Brain pericyte (primary cell): ENCODE measurements around the gene RNU6-9.
"Not testable (repeated sequence)": the region's sequence is repeated elsewhere in the genome, so short reads cannot be mapped to it uniquely, and the experiment has no call there.

Experiments used
- DNase-seq: peaks from one replicate; pipeline ENCODE4 v3.0.0-alpha.2; 2012; ENCODE audit warnings: low read depth, low spot score

The RNU6-9 gene

DNA sequence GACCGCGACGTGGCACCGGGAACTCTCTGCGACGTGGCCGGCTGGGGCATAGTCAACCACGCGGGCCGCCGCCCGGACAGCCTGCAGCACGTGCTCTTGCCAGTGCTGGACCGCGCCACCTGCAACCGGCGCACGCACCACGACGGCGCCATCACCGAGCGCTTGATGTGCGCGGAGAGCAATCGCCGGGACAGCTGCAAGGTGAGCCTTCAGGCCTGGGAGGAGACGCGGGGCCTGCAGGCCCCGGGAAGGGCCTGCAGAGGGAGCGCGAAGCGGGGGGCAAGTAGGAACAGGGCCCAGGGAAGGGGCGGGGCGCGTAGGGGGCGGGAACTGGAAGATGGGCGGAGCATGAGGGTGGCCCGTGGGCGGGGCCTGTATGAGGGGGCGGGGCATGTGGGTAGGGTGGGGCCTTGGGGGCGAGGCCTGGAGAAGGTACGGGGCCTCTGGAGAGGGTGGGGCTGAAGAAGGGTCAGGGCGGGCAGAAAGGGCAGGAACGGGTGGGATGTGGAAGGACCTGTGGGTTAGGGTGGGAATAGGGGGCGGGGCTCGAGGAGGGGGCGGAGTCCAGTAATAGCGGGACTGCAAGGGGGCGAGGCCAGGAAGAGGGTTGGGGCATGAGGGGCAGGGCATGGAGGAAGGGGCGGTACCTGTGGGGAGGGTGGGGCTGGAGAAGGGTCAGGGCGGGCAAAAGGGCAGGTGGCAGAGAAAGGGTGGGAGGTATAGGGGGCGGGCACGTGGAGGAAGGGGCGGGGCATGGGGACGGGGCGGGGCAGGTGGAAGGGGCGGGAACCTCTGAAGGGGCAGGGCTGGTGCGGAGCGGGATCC is 31.3 kb upstream of the RNU6-9 start:
- DNase-seq, result no peak

DNA sequence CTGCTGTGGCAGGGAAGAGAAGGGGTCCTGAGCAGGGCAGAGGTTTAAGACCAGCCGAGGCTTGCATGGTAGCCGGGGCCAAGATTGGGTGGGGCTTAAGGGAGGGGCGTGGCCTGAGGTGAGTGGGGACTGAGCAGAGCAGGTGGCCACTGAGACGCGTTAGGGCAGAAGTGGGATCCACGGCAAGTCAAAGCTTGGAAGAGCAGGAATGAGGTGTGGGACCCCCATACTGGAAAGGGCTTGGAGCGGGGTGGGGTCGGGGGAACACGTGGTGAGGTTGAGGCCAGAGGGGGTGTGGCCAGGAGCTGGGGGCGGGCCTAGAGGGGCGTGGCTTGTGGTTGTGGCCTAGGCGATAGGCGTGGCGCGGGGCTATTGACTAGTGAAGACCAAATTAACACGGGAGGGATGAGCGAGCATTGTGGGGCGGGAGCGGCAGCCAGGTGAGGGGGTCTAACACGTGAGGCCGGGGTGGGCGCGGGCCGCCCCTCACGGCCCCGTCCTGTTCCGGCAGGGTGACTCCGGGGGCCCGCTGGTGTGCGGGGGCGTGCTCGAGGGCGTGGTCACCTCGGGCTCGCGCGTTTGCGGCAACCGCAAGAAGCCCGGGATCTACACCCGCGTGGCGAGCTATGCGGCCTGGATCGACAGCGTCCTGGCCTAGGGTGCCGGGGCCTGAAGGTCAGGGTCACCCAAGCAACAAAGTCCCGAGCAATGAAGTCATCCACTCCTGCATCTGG is 30.5 kb upstream of the RNU6-9 start:
- no peak for DNase-seq

DNA sequence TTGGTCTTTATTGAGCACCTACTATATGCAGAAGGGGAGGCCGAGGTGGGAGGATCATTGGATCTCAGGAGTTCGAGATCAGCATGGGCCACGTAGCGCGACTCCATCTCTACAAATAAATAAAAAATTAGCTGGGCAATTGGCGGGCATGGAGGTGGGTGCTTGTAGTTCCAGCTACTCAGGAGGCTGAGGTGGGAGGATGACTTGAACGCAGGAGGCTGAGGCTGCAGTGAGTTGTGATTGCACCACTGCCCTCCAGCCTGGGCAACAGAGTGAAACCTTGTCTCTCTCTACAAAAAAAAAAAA is 30.0 kb upstream of the RNU6-9 start:
- no peak for DNase-seq

- DNase-seq, result no peak
Observed at GRCh38 chr19:866769-867300, 26.4 kb upstream of the RNU6-9 start.

DNA sequence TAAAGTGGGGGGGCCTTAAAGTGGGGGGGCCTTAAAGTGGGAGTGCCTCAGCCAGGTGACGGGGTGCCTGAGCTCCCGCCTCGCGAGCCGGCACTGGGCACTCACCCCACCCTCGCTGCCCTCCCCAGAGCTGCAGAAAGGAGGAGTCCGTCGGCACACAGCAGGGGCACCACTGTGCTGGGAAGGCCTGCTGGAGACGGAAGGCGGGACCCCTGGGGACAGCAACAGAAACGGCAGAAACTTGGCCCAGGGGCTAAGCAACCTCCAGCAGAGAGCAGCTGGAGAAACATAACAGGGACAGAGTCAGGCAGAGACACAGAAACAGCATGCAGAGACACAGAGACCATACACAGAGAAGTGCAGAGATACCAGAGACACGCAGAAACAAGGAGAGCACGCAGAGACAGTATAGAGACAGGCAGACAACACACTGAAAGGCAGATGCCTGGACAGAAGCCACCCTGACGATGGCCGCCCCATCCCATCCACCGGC is 25.9 kb upstream of the RNU6-9 start:
- DNase-seq, result peak; percentile 92

DNA sequence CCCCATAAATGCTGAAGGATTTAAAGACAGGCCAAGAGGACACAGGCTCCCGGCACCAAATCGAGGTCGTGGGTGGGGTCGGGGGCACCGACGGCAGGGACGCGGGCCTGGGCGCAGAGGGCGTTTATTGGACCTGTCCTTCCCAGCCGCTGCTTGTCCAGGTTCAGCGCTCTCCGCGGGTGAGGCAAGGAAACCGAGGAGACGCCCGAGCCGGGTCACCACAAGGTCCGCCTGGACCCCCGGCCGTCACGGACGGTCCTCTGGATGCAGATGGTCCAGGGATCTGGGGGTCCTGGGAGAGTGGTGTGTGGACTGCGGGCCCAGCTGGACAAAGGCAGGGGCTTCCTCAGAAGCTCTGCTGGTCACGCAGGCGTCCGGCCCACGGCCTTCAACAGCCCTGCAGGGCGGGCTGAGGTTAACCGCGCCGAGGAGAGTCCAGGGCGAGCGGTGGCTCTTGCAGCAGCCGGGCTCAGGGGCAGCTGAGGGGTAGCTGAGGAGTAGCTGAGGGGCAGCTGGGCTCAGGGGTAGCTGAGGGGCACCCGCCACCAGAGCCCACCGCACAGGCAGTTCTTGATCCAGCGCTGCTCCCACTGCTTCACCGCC is 25.3 kb upstream of the RNU6-9 start:
- no peak for DNase-seq

DNA sequence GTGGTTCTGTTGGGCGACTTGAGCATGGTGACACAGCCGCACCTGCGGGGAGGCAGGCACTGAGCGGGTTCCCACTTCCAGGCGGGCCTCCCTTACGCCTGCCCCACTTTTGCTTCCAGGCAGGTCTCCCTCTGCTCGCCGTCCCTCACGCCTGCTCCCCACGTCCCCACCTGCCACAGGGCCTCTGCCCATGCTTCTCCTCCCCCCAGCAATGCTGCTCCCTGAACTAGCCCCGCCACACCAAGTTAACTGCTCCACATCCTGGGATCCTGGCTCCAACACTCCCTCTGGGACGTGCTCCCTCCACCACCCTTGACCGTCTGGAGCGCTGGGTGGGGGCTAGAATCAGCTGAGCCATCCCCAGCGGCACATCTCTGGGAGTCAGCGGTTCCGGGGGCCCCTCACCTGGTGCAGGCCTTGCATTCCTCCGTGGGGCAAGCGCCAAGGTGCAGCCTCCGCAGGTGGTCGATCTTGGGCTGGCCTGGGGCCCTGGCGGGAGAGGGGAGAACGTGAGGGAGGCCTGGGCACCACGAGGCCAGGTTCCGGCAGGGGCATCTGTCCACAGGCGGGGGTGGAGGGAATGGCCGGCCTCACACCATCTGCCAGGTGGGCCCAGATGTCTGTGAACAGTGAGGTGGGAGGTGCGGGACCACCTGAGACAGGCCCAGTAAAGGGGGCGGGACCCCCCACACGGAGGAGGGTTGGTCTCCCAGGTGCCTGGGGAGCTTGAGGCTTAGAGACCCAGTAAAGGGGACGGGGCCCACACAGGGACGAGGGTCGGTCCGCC is 24.6 kb upstream of the RNU6-9 start:
- no peak for DNase-seq

GRCh38 chr19:869245-870177 is 23.8 kb upstream of the RNU6-9 start:
- peak; percentile 80 for DNase-seq

DNA sequence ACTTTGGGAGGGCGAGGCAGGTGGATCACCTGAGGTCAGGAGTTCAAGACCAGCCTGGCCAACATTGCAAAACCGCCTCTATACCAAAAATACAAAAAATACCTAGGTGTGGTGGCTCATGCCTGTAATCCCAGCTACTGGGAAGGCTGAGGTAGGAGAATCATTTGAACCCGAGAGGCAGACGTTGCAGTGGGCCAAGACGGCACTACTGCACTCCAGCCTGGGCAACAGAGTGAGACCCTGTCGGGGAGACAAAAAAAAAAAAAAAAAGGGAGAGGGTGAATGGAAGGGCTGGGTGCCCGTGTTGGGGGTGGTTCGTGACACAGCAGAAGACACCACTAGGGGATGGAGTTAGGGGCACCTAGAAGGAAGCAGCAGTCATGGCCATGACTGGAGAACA is 23.0 kb upstream of the RNU6-9 start:
- no peak for DNase-seq

DNA sequence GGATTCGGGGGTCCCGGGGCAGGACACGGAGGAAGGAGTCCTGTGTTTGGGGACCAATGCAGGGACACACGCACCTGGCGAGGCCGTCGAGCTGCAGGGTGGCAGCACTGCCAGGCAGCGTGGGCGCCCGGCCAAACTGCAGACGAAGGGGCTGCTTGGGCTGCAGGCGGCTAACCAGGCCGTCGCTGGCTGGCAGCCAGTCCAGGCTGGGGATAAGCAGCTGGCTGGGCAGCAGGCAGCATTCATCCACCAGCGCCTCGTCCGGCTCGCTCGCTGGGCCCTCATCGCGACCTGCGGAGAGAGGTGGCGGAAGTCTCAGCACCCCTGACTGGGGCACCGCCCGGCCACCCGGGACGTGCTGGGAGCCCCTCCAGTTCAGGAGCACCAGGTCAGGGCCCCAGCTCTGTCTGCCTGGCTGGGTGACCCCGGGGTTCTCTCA is 22.3 kb upstream of the RNU6-9 start:
- DNase-seq, result no peak

GRCh38 chr19:871446-872265 is 21.6 kb upstream of the RNU6-9 start:
- no peak for DNase-seq

DNA sequence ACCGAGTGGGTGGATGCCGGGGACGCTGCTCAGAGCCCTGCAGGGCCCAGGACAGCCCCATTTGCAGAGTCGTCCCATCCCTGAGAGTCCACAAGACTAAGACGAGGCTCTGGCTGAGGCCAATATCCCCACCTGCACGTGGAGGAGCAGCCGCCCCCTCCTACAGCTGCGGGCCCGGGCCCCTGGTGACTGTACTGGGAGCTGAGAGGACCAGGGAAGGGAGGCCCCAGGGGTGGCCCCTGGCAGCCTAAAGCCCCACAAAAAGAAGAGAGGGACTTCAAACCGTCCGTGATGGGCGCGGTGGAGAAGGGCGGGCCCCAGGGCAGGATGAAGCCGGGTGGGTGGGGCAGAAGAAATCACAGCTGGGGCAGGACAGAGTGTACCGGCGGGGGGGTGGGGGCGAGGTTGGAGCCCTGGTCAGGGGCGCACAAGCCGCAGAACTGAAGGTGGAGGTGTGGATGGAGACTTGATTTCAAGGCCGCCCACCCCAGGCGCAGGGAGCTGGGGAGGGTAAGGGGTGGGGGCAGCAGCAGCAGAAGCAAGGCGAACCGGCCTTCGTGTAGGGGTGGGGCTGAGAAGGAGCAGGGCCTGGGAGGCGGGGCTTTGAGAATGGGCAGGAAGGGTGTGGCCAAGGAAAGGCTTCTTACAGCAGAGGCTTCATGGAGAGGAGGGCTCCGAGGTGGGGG is 20.9 kb upstream of the RNU6-9 start:
- DNase-seq, result no peak

GRCh38 chr19:873084-873483 is 20.2 kb upstream of the RNU6-9 start:
- DNase-seq, result no peak

- no peak for DNase-seq
Observed at GRCh38 chr19:873561-874041, 19.7 kb upstream of the RNU6-9 start.

GRCh38 chr19:875265-875879 is 17.9 kb upstream of the RNU6-9 start:
- no peak for DNase-seq

DNA sequence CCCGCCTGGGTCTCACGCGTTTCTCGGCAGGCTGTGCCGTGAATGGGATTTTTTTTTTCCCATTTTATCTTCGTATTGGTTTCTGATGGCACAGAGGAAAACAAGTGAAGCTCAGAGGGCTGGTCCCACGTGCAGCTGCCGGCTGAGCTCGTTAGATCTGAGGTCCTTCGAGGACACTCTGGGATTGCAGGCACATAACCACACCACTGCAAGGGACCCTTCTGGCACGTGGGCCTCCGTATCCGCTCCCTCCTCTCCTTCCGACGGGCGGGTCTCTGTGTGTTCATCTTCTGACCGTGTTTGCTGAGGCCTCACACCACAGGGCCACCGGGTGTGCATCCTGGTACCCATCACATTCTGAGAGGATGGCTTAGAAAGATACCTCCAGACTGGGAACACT is 17.2 kb upstream of the RNU6-9 start:
- DNase-seq, result no peak

GRCh38 chr19:876780-877314 is 16.4 kb upstream of the RNU6-9 start:
- no peak for DNase-seq

DNA sequence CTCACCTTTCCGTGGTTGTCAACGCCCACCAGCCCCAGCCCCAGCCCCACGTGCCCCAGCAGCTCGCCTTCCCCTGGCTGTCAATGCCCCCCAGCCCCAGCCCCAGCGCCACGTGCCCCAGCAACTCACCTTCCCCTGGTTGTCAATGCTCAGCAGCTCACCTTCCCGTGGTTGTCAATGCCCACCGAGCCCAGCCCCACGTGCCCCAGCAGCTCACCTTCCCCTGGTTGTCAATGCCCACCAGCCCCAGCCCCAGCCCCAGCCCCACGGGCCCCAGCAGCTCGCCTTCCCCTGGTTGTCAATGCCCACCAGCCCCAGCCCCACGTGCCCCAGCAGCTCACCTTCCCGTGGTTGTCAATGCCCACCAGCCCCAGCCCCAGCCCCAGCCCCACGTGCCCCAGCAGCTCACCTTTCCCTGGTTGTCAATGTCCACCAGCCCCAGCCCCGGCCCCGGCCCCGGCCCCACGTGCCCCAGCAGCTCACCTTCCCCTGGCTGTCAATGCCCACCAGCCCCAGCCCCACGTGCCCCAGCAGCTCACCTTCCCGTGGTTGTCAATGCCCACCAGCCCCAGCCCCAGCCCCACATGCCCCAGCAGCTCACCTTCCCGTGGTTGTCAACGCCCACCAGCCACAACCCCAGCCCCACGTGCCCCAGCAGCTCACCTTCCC is 15.2 kb upstream of the RNU6-9 start:
- not testable (repeated sequence) for DNase-seq
